Endothelial cell of umbilical vein (primary cell): ENCODE results near the gene SYDE2. TPM values are rescaled to one million over a fixed set of nuclear protein-coding genes. Genes with fewer than 3 reads are reported as not detected.

Source experiments
- BruUV-seq: library from RNA; stranded (reverse); fragments of 400-500 nt; replicated peaks from 2 replicates; lab custom pipeline; 2021; lab: Mats Ljungman, UMichigan
- CTCF ChIA-PET: fragments of 300-600, 350-600 bp; sonication (Branson Sonifier 250); formaldehyde crosslinking; loops from one replicate; lab custom pipeline; 2021; ENCODE audit warnings: antibody characterized with exemption, inconsistent platforms; lab: Charles Lee
- POLR2A ChIA-PET: fragments of 300-600, 350-600 bp; sonication (Branson Sonifier 250); formaldehyde crosslinking; loops from one replicate; lab custom pipeline; 2021; ENCODE audit warnings: antibody characterized with exemption, inconsistent platforms; lab: Charles Lee
- DNase-seq: peaks from one replicate; pipeline ENCODE4 v3.0.0-alpha.2; 2011; ENCODE audit warnings: low read depth, low spot score
- FAIRE-seq: peaks from 2 replicates; lab custom pipeline; 2011; peaks lifted over from hg19 to GRCh38; lab: Jason Lieb, UNC
- H2AFZ ChIP-seq: 2 replicates; pipeline ENCODE4 v1.6.0; 2012; ENCODE audit warnings: low read depth, low read length, control low read depth, inconsistent platforms
- H3K27ac ChIP-seq: 2 replicates; pipeline ENCODE4 v1.5.1; 2011; ENCODE audit warnings: low read depth, mild to moderate bottlenecking, control low read depth, low read length, moderate library complexity; ENCODE audit not compliant: insufficient read depth
- H3K27me3 ChIP-seq, 2 experiments: 2 replicates each; pipeline versions ENCODE4 v1.6.0 to v1.6.1; 2011; ENCODE audit warnings: low read length in 2 of 2, mixed read lengths in 1 of 2; ENCODE audit not compliant: control insufficient read depth in 2 of 2, insufficient read depth in 2 of 2
- H3K36me3 ChIP-seq, 2 experiments: 2 replicates in 1 of 2; 3 replicates in 1 of 2; pipeline ENCODE4 v1.5.1; 2011; ENCODE audit warnings: low read length in 2 of 2, mild to moderate bottlenecking in 1 of 2, moderate library complexity in 1 of 2; ENCODE audit not compliant: control insufficient read depth in 2 of 2, insufficient read depth in 2 of 2; ENCODE audit errors: extremely low read depth in 1 of 2
- H3K4me1 ChIP-seq: 3 replicates; pipeline ENCODE4 v1.5.1; 2011; ENCODE audit warnings: mild to moderate bottlenecking, low read length; ENCODE audit not compliant: control insufficient read depth, insufficient read depth; ENCODE audit errors: extremely low read depth
- H3K4me2 ChIP-seq: 2 replicates; pipeline ENCODE4 v1.6.1; 2011; ENCODE audit warnings: low read length, control low read depth, mixed read lengths; ENCODE audit not compliant: insufficient read depth
- H3K4me3 ChIP-seq, 3 experiments: fragments of 200-600 bp in 1 of 3; sonication (generic), shearing (Covaris generic) in 1 of 3; replicated peaks in 1 of 3; 2 replicates each; pipeline ENCODE4 v1.5.1; 2011 to 2016; ENCODE audit warnings: control low read depth in 3 of 3, low read length in 3 of 3, mild to moderate bottlenecking in 2 of 3, inconsistent platforms in 1 of 3, low read depth in 1 of 3, moderate library complexity in 1 of 3; ENCODE audit not compliant: insufficient read depth in 1 of 3
- H3K79me2 ChIP-seq: 2 replicates; pipeline ENCODE4 v1.6.0; 2012; ENCODE audit warnings: low read length, inconsistent platforms; ENCODE audit not compliant: control insufficient read depth, insufficient read depth
- H3K9ac ChIP-seq: replicated peaks from 2 replicates; pipeline ENCODE3; 2011; ENCODE audit warnings: low read length, control low read depth; ENCODE audit not compliant: insufficient read depth; ENCODE audit errors: extremely low read depth
- H3K9me1 ChIP-seq: replicated peaks from 3 replicates; pipeline ENCODE4 v1.6.0; 2011; ENCODE audit warnings: mild to moderate bottlenecking, low read length; ENCODE audit not compliant: control insufficient read depth, insufficient read depth; ENCODE audit errors: extremely low read depth
- H3K9me3 ChIP-seq: replicated peaks from 2 replicates; pipeline ENCODE4 v1.5.1; 2012; ENCODE audit warnings: low read length, inconsistent platforms; ENCODE audit not compliant: control insufficient read depth, insufficient read depth
- H4K20me1 ChIP-seq: replicated peaks from 2 replicates; pipeline ENCODE3; 2011; ENCODE audit warnings: mild to moderate bottlenecking, low read length; ENCODE audit not compliant: control insufficient read depth, insufficient read depth; ENCODE audit errors: extremely low read depth
- CTCF ChIP-seq, 2 donors: IDR thresholded peaks; 1 replicate in 1 of 2; 2 replicates in 1 of 2; pipeline ENCODE4 v1.5.1; 2011; ENCODE audit warnings: low read length in 2 of 2, mild to moderate bottlenecking in 2 of 2, moderate library complexity in 2 of 2, control low read depth in 1 of 2, inconsistent platforms in 1 of 2, low read depth in 1 of 2; ENCODE audit not compliant: insufficient read depth in 1 of 2; ENCODE audit errors: extremely low read depth in 1 of 2
- EZH2 ChIP-seq: IDR thresholded peaks from 2 replicates; pipeline ENCODE4 v1.6.1; 2012; ENCODE audit warnings: borderline replicate concordance, low read depth, mild to moderate bottlenecking, moderate library complexity, low read length, inconsistent platforms; ENCODE audit not compliant: severe bottlenecking
- FOS ChIP-seq: IDR thresholded peaks from 2 replicates; pipeline ENCODE4 v1.6.1; 2011; ENCODE audit warnings: mild to moderate bottlenecking, low read length, moderate library complexity, borderline replicate concordance; ENCODE audit not compliant: insufficient read depth
- GATA2 ChIP-seq: IDR thresholded peaks from 2 replicates; pipeline ENCODE4 v1.7.0; 2011; ENCODE audit warnings: low read depth, mild to moderate bottlenecking, moderate library complexity, mixed read lengths, low read length; ENCODE audit not compliant: insufficient read length, insufficient read depth
- JUN ChIP-seq: IDR thresholded peaks from 2 replicates; pipeline ENCODE4 v1.6.1; 2011; ENCODE audit warnings: borderline replicate concordance, low read depth; ENCODE audit not compliant: insufficient read length, insufficient read depth
- MAX ChIP-seq: IDR thresholded peaks from 2 replicates; pipeline ENCODE4 v1.6.1; 2011; ENCODE audit not compliant: insufficient read depth, insufficient read length
- MYC ChIP-seq: IDR thresholded peaks from one replicate; pipeline ENCODE4 v1.6.1; 2011; ENCODE audit warnings: mild to moderate bottlenecking, low read depth, low read length
- POLR2A ChIP-seq: IDR thresholded peaks from 2 replicates; pipeline ENCODE4 v1.6.1; 2012; ENCODE audit warnings: low read depth, mild to moderate bottlenecking, control low read depth, low read length
- POLR2AphosphoS5 ChIP-seq: IDR thresholded peaks from 2 replicates; pipeline ENCODE4 v1.6.1; 2012; ENCODE audit warnings: low read depth, mild to moderate bottlenecking, control low read depth, low read length, moderate library complexity; ENCODE audit not compliant: insufficient read depth
- dilution Hi-C: fragments of 300-500 bp; cut with MboI; formaldehyde crosslinking; loops from one replicate; pipeline ENCODE4 v1.15.0; 2019; ENCODE audit warnings: low sequenced_read_pairs; ENCODE audit not compliant: extremely low pct_ligation_motif_present
- intact Hi-C: fragments of 100-400 bp; cut with micrococcal nuclease; formaldehyde crosslinking; loops from one replicate; pipeline ENCODE4 v1.10.0; 2022
- polyA plus RNA-seq, 4 experiments: library from polyadenylated mRNA; depleted of rRNA in 3 of 4; stranded (reverse) in 3 of 4; unstranded in 1 of 4; fragments of >200 nt; gene quantifications; 2 replicates each; pipeline versions ENCODE4 v1.2.1 to v1.2.3, GENCODE V29; 2011 to 2012; ENCODE audit warnings: missing spikeins in 1 of 4
- total RNA-seq: library from RNA; stranded (reverse); gene quantifications from 2 replicates; pipeline ENCODE4 v1.2.3, GENCODE V29; 2021

The SYDE2 gene
- total and polyA plus RNA-seq, 2 donors (not counting 3 experiments of a cell fraction or from before 2014, with no cell fraction given), result 0.52 to 3.1 TPM

GRCh38 chr1:85121744-85122143, 79.1 kb downstream of the SYDE2 start:
- no peak for DNase-seq
- H2AFZ ChIP-seq, result no peak overlapping the region
- H3K9me3 ChIP-seq, result no peaks in the 10 kb centered on the region
- H3K9me1 ChIP-seq, result no peaks in the 10 kb centered on the region
- H3K27me3 ChIP-seq, result peaks cover 9 to 11% of the 10 kb centered on the region in 2 experiments
- H3K79me2 ChIP-seq, result no peaks in the 10 kb centered on the region
- no TSS peak for BruUV-seq
- no peaks in the 10 kb centered on the region for H4K20me1 ChIP-seq
- H3K4me3 ChIP-seq, result no peak overlapping the region
- no peaks in the 10 kb centered on the region for H3K4me1 ChIP-seq
- ChIA-PET POLR2A (no interaction called here), CTCF (no interaction called here)
- no peak overlapping the region for H3K9ac ChIP-seq
- no peak overlapping the region for H3K4me2 ChIP-seq
- dilution Hi-C loops (no loop called here), intact Hi-C loops (no loop called here)
- no peak overlapping the region for H3K27ac ChIP-seq
- TF ChIP-seq JUN (no peak), MYC (no peak), MAX (no peak), GATA2 (no peak), CTCF (IDR thresholded peaks at IDR 0.05; ENCODE audit: extremely low read depth in 1 of 2, insufficient read depth in 1 of 2, low read depth in 1 of 2, low read length in 2 of 2) (no peak), EZH2 (no peak), POLR2A (no peak), FOS (no peak), POLR2AphosphoS5 (no peak)
- H3K36me3 ChIP-seq, result no peaks in the 10 kb centered on the region
- no peak for FAIRE-seq
